Endothelial cell (in vitro differentiated cells): Measurements from ENCODE around the gene ANKRD2. TPM values are rescaled to one million over a fixed set of nuclear protein-coding genes. Genes with fewer than 3 reads are reported as not detected.

Experiments used
- DNase-seq: peaks from one replicate; pipeline ENCODE4 v3.0.0; 2021; ENCODE audit warnings: low spot score
- H3K27ac Mint-ChIP-seq: one replicate; pipeline ENCODE4 v1.8.0; 2021; ENCODE audit warnings: mixed read lengths, inconsistent platforms; ENCODE audit not compliant: unreplicated experiment
- H3K27me3 Mint-ChIP-seq: one replicate; pipeline ENCODE4 v1.8.0; 2021; ENCODE audit warnings: mild to moderate bottlenecking, moderate library complexity, mixed read lengths, inconsistent platforms; ENCODE audit not compliant: unreplicated experiment
- H3K36me3 Mint-ChIP-seq: one replicate; pipeline ENCODE4 v1.8.0; 2021; ENCODE audit warnings: mild to moderate bottlenecking, low read depth, mixed read lengths, inconsistent platforms; ENCODE audit not compliant: unreplicated experiment
- H3K4me1 Mint-ChIP-seq: one replicate; pipeline ENCODE4 v1.8.0; 2021; ENCODE audit warnings: mild to moderate bottlenecking, mixed read lengths, inconsistent platforms; ENCODE audit not compliant: unreplicated experiment
- H3K4me3 Mint-ChIP-seq: one replicate; pipeline ENCODE4 v1.8.0; 2021; ENCODE audit warnings: mild to moderate bottlenecking, mixed read lengths, inconsistent platforms; ENCODE audit not compliant: unreplicated experiment
- H3K9me3 Mint-ChIP-seq: one replicate; pipeline ENCODE4 v1.8.0; 2021; ENCODE audit warnings: mixed read lengths, inconsistent platforms; ENCODE audit not compliant: unreplicated experiment
- total RNA-seq: library from RNA; stranded (reverse); fragmentation: NEBNext Ultra II Directional; extraction: Animal tissue kit (Norgen Biotek cat#: 25700); gene quantifications from one replicate; pipeline ENCODE4 v1.2.1, GENCODE V29; 2021; ENCODE audit not compliant: unreplicated experiment
- TF ChIP-seq, protein P1 (sequence below): fragments of 200-600 bp; sonication (generic); IDR thresholded peaks from one replicate; pipeline ENCODE4 v1.5.0; 2021; ENCODE audit warnings: antibody characterized with exemption; ENCODE audit not compliant: unreplicated experiment

Gene ANKRD2
- total RNA-seq, 1 donor from 2014 or later: 0.33 TPM

GRCh38 chr10:97590748-97591495 is 18.3 kb downstream of the ANKRD2 start:
- TF ChIP-seq, protein P1, sequence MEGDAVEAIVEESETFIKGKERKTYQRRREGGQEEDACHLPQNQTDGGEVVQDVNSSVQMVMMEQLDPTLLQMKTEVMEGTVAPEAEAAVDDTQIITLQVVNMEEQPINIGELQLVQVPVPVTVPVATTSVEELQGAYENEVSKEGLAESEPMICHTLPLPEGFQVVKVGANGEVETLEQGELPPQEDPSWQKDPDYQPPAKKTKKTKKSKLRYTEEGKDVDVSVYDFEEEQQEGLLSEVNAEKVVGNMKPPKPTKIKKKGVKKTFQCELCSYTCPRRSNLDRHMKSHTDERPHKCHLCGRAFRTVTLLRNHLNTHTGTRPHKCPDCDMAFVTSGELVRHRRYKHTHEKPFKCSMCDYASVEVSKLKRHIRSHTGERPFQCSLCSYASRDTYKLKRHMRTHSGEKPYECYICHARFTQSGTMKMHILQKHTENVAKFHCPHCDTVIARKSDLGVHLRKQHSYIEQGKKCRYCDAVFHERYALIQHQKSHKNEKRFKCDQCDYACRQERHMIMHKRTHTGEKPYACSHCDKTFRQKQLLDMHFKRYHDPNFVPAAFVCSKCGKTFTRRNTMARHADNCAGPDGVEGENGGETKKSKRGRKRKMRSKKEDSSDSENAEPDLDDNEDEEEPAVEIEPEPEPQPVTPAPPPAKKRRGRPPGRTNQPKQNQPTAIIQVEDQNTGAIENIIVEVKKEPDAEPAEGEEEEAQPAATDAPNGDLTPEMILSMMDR: no peak
- Mint-ChIP-seq H3K4me3 (no peak overlapping the region), H3K4me1 (no peaks in the 10 kb centered on the region), H3K9me3 (no peaks in the 10 kb centered on the region), H3K27ac (no peak overlapping the region), H3K36me3 (no peaks in the 10 kb centered on the region), H3K27me3 (peaks cover 1% of the 10 kb centered on the region)
- DNase-seq: no peak

- peaks cover 3% of the 10 kb centered on the region for H3K27me3 Mint-ChIP-seq
- no peaks in the 10 kb centered on the region for H3K9me3 Mint-ChIP-seq
- H3K4me3 Mint-ChIP-seq: no peak overlapping the region
- H3K36me3 Mint-ChIP-seq: no peaks in the 10 kb centered on the region
- H3K27ac Mint-ChIP-seq: no peak overlapping the region
- DNase-seq: no peak
- peaks cover 7% of the 10 kb centered on the region for H3K4me1 Mint-ChIP-seq
- TF ChIP-seq, protein P1: no peak
Observed at GRCh38 chr10:97593421-97593820, 20.8 kb downstream of the ANKRD2 start.

DNA sequence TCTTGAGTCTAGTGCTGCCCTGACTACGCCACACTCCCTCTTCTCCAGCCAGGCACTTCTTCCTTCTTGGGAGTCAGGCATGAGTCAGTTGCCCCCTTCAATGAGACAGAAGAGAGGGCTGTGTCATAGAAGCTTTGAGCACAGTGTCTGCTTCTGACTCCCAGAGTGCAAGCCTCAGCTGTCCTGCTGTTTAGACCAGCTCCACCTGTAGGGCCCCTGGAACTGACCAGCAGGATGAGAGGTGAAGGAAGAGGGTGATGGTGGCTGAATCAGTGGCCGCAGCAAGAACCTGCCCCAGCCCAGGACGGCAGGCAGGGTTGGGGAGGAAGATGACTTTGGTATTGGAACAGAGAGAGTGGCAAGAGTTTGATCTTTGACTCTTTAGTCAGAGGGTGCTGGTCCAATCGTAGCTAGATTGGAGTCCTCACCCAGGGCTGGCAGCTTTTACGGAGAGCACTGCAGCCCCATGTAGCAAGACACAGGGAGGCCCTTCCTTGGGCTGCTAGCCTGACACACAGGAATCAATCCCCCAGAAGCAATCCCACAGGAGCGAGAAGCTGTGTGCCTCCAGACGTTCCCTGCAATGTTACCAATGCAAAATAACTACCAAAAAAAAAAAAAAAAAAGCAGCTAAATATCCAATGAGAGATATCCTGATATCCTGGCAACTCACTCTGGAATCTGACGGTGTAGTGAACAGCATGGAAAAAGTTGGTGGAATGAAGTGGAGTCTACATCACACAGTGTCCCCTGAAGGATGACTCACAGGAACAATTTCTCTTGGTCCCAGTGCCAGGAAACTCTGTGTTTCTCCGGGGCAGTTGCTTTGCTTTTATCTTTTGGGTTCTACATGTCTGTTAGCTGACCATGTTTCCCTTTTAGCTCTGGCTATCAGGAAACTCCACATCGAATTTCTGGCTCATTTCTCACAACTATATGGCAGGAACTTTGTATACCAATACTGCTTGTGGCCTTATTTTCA is 23.8 kb downstream of the ANKRD2 start:
- TF ChIP-seq, protein P1: no peak
- no peaks in the 10 kb centered on the region for H3K36me3 Mint-ChIP-seq
- DNase-seq: no peak
- H3K4me1 Mint-ChIP-seq: peaks cover 7% of the 10 kb centered on the region
- H3K4me3 Mint-ChIP-seq: no peak overlapping the region
- H3K27ac Mint-ChIP-seq: no peak overlapping the region
- peaks cover 10% of the 10 kb centered on the region for H3K27me3 Mint-ChIP-seq
- H3K9me3 Mint-ChIP-seq: no peaks in the 10 kb centered on the region

DNA sequence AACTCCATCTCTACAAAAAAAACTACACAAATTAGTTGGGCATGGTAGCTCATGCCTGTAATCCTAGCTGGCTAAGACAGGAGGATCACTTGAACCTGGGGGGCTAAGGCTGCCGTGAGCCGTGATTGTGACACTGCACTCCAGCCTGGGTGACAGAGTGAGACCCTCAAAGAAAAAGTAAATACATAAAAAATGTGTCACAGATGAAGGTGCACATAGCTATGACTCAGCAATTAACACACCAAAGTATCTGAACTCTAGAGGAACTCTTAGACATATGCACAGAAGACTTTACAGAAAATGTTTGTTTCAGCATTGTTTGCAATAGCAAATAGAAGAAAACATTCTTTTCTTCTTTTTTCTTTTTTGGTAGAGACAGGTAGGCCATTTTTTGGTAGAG is 25.2 kb downstream of the ANKRD2 start:
- peaks cover 7% of the 10 kb centered on the region for H3K4me1 Mint-ChIP-seq
- TF ChIP-seq, protein P1: no peak
- DNase-seq: no peak
- peaks cover 9% of the 10 kb centered on the region for H3K27me3 Mint-ChIP-seq
- peak overlapping the region; percentile 26 for H3K27ac Mint-ChIP-seq
- H3K9me3 Mint-ChIP-seq: no peaks in the 10 kb centered on the region
- no peak overlapping the region for H3K4me3 Mint-ChIP-seq
- H3K36me3 Mint-ChIP-seq: no peaks in the 10 kb centered on the region
